Measurements from ENCODE around the gene PRRC1.

GRCh38 chr5:127518319-127518621 lies 830 bp downstream of the PRRC1 start:
- no peak for TF ChIP-seq CTCF (IDR thresholded peaks at IDR 0.05 in 4 of 5, conservative IDR thresholded peaks at IDR 0.05 in 1 of 5)
- no peak for TF ChIP-seq POLR2A (IDR thresholded peaks at IDR 0.05)
